ENCODE data around the gene AP2A1. TPM values are rescaled to one million over a fixed set of nuclear protein-coding genes. Genes with fewer than 3 reads are reported as not detected.

AP2A1 gene
- total RNA-seq, 1 experiment from 2014 or later = 119 TPM

- Mint-ChIP-seq H3K27me3 (ENCODE audit: low read depth) (peaks cover 20% of the 10 kb centered on the region), H3K4me1 (peaks cover 5% of the 10 kb centered on the region; the same call in 1 of the 2 replicates), H3K9me3 (peaks cover 7% of the 10 kb centered on the region; the same call in 1 of the 2 replicates), H3K4me3 (peak overlapping the region; percentile 25), H3K36me3 (no peaks in the 10 kb centered on the region), H3K27ac (no peak overlapping the region)
- ChIA-PET CTCF (interaction anchor here (0.6 to 1.4 kb wide), 16 partner anchors 10 to 212 kb away, joined by 3 to 11 read pairs (median 6); partner anchors contain the start of genes AP2A1, FUZ and PTOV1), POLR2A (interaction anchor here (0.6 to 1.0 kb wide), 3 partner anchors 20 to 104 kb away, joined by 4 to 5 read pairs (median 4); partner anchors contain the start of gene AP2A1)
- ATAC-seq = peak; percentile 87
- peak; percentile 97 for DNase-seq (ENCODE audit: low spot score)
- TF ChIP-seq ZNF121 (CRISPR knock-in tag; IDR thresholded peaks at IDR 0.05) = 0 out of 2 replicates have a peak, but pooled peaks have one; percentile 8
- TF ChIP-seq E2F5 (CRISPR knock-in tag; IDR thresholded peaks at IDR 0.05) = peak; percentile 34; the same call in 1 of the 2 replicates
- TF ChIP-seq JAZF1 (CRISPR knock-in tag; IDR thresholded peaks at IDR 0.05) = no peak
- TF ChIP-seq ZNF263 (CRISPR knock-in tag; IDR thresholded peaks at IDR 0.05; ENCODE audit: low read depth) = 0 out of 2 replicates have a peak, but pooled peaks have one; percentile 33
- no peak for TF ChIP-seq USF2 (CRISPR knock-in tag; IDR thresholded peaks at IDR 0.05)
- no peak for TF ChIP-seq HMGA2 (CRISPR knock-in tag; IDR thresholded peaks at IDR 0.05)
- TF ChIP-seq ZMAT4 (CRISPR knock-in tag; IDR thresholded peaks at IDR 0.05) = no peak
- TF ChIP-seq EMX1 (CRISPR knock-in tag; IDR thresholded peaks at IDR 0.05) = no peak
- TF ChIP-seq, protein P1, sequence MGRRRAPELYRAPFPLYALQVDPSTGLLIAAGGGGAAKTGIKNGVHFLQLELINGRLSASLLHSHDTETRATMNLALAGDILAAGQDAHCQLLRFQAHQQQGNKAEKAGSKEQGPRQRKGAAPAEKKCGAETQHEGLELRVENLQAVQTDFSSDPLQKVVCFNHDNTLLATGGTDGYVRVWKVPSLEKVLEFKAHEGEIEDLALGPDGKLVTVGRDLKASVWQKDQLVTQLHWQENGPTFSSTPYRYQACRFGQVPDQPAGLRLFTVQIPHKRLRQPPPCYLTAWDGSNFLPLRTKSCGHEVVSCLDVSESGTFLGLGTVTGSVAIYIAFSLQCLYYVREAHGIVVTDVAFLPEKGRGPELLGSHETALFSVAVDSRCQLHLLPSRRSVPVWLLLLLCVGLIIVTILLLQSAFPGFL (CRISPR knock-in tag; IDR thresholded peaks at IDR 0.05; ENCODE audit: borderline replicate concordance) = no peak
- TF ChIP-seq NFATC4 (CRISPR knock-in tag; IDR thresholded peaks at IDR 0.05) = no peak
- TF ChIP-seq ZSCAN18 (CRISPR knock-in tag; IDR thresholded peaks at IDR 0.05) = no peak
- TF ChIP-seq ZNF317 (CRISPR knock-in tag; IDR thresholded peaks at IDR 0.05; ENCODE audit: borderline replicate concordance, low read depth) = no peak
- TF ChIP-seq IRF2 (CRISPR knock-in tag; IDR thresholded peaks at IDR 0.05; ENCODE audit: borderline replicate concordance, low read depth) = no peak
- TF ChIP-seq CBFB (CRISPR knock-in tag; IDR thresholded peaks at IDR 0.05; ENCODE audit: low read depth) = no peak
- TF ChIP-seq MXD4 (CRISPR knock-in tag; IDR thresholded peaks at IDR 0.05; ENCODE audit: borderline replicate concordance) = no peak
- TF ChIP-seq ZNF671 (CRISPR knock-in tag; IDR thresholded peaks at IDR 0.05) = no peak
- TF ChIP-seq MYBL2 (CRISPR knock-in tag; IDR thresholded peaks at IDR 0.05) = 0 out of 2 replicates have a peak, but pooled peaks have one; percentile 37
- no peak for TF ChIP-seq GABPB1 (CRISPR knock-in tag; IDR thresholded peaks at IDR 0.05)
- TF ChIP-seq ZNF416 (CRISPR knock-in tag; IDR thresholded peaks at IDR 0.05) = no peak
- TF ChIP-seq PRDM15 (CRISPR knock-in tag; IDR thresholded peaks at IDR 0.05) = no peak
- TF ChIP-seq RELA (CRISPR knock-in tag; IDR thresholded peaks at IDR 0.05; ENCODE audit: borderline replicate concordance) = no peak
- TF ChIP-seq GRHL2 (CRISPR knock-in tag; IDR thresholded peaks at IDR 0.05; ENCODE audit: insufficient replicate concordance, severe bottlenecking) = no peak
- TF ChIP-seq, protein P2, sequence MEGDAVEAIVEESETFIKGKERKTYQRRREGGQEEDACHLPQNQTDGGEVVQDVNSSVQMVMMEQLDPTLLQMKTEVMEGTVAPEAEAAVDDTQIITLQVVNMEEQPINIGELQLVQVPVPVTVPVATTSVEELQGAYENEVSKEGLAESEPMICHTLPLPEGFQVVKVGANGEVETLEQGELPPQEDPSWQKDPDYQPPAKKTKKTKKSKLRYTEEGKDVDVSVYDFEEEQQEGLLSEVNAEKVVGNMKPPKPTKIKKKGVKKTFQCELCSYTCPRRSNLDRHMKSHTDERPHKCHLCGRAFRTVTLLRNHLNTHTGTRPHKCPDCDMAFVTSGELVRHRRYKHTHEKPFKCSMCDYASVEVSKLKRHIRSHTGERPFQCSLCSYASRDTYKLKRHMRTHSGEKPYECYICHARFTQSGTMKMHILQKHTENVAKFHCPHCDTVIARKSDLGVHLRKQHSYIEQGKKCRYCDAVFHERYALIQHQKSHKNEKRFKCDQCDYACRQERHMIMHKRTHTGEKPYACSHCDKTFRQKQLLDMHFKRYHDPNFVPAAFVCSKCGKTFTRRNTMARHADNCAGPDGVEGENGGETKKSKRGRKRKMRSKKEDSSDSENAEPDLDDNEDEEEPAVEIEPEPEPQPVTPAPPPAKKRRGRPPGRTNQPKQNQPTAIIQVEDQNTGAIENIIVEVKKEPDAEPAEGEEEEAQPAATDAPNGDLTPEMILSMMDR (IDR thresholded peaks at IDR 0.05) = no peak
- TF ChIP-seq NR1H2 (CRISPR knock-in tag; IDR thresholded peaks at IDR 0.05) = no peak
- no peak for TF ChIP-seq GTF2I (CRISPR knock-in tag; conservative IDR thresholded peaks at IDR 0.05)
- TF ChIP-seq IRF1 (CRISPR knock-in tag; IDR thresholded peaks at IDR 0.05) = 0 out of 2 replicates have a peak, but pooled peaks have one; percentile 26
- no peak for TF ChIP-seq ETV6 (CRISPR knock-in tag; IDR thresholded peaks at IDR 0.05)
Measured at GRCh38 chr19:49746206-49746958, 20.4 kb upstream of the AP2A1 start.
